PFSK-1 (cell line): ENCODE data around the gene PTPRN2.

Source experiments
- FOXP2 ChIP-seq: optimal IDR thresholded peaks from 2 replicates; pipeline ENCODE3; 2011; ENCODE audit warnings: borderline replicate concordance, control low read depth, inconsistent platforms; ENCODE audit not compliant: insufficient read depth; ENCODE audit errors: extremely low read length, extremely low read depth
- POLR2AphosphoS5 ChIP-seq: IDR thresholded peaks from 2 replicates; pipeline ENCODE4 v1.6.1; 2012; ENCODE audit warnings: low read depth, mild to moderate bottlenecking, control low read depth, low read length, moderate library complexity
- SIN3A ChIP-seq: IDR thresholded peaks from 2 replicates; pipeline ENCODE4 v1.6.1; 2012; ENCODE audit warnings: mild to moderate bottlenecking, low read length, moderate library complexity, borderline replicate concordance; ENCODE audit not compliant: insufficient read depth
- TAF1 ChIP-seq: IDR thresholded peaks from 2 replicates; pipeline ENCODE4 v1.6.1; 2012; ENCODE audit warnings: low read length, control low read depth, borderline replicate concordance; ENCODE audit not compliant: insufficient read depth
- TF ChIP-seq, protein P1 (sequence below), 2 experiments: IDR thresholded peaks; 2 replicates each; pipeline versions ENCODE4 v1.6.1 to v1.8.0; 2011 to 2012; ENCODE audit warnings: low read depth in 2 of 2, low read length in 2 of 2, control low read depth in 1 of 2, inconsistent platforms in 1 of 2, mild to moderate bottlenecking in 1 of 2, moderate library complexity in 1 of 2; ENCODE audit not compliant: insufficient read depth in 1 of 2

The PTPRN2 gene

DNA sequence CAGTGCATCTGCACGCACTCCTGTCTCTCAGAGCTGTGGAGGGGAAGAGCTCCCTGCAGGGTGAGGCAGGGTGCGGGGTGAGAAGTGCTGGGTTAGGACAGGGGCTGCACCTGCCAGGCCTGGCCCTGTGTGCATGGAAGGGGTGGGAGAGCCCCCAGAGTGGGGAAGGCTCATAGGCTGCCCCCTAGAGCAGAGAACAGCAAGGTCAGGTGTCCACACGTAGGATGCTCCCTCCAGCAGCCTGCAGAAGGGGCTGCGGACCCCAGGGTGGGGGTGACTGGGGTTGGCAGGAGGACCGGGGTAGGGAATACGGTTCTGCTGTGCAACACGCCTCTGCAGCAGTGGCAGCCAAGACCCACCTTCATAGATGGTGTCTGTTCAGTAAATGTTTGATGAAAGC is 208.6 kb downstream of the PTPRN2 start:
- TF ChIP-seq, protein P1, sequence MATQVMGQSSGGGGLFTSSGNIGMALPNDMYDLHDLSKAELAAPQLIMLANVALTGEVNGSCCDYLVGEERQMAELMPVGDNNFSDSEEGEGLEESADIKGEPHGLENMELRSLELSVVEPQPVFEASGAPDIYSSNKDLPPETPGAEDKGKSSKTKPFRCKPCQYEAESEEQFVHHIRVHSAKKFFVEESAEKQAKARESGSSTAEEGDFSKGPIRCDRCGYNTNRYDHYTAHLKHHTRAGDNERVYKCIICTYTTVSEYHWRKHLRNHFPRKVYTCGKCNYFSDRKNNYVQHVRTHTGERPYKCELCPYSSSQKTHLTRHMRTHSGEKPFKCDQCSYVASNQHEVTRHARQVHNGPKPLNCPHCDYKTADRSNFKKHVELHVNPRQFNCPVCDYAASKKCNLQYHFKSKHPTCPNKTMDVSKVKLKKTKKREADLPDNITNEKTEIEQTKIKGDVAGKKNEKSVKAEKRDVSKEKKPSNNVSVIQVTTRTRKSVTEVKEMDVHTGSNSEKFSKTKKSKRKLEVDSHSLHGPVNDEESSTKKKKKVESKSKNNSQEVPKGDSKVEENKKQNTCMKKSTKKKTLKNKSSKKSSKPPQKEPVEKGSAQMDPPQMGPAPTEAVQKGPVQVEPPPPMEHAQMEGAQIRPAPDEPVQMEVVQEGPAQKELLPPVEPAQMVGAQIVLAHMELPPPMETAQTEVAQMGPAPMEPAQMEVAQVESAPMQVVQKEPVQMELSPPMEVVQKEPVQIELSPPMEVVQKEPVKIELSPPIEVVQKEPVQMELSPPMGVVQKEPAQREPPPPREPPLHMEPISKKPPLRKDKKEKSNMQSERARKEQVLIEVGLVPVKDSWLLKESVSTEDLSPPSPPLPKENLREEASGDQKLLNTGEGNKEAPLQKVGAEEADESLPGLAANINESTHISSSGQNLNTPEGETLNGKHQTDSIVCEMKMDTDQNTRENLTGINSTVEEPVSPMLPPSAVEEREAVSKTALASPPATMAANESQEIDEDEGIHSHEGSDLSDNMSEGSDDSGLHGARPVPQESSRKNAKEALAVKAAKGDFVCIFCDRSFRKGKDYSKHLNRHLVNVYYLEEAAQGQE (IDR thresholded peaks at IDR 0.05; ENCODE audit: insufficient read depth in 1 of 2, low read depth in 2 of 2, low read length in 2 of 2), result no peak
- TF ChIP-seq FOXP2 (no peak), SIN3A (no peak), TAF1 (no peak), POLR2AphosphoS5 (no peak)

DNA sequence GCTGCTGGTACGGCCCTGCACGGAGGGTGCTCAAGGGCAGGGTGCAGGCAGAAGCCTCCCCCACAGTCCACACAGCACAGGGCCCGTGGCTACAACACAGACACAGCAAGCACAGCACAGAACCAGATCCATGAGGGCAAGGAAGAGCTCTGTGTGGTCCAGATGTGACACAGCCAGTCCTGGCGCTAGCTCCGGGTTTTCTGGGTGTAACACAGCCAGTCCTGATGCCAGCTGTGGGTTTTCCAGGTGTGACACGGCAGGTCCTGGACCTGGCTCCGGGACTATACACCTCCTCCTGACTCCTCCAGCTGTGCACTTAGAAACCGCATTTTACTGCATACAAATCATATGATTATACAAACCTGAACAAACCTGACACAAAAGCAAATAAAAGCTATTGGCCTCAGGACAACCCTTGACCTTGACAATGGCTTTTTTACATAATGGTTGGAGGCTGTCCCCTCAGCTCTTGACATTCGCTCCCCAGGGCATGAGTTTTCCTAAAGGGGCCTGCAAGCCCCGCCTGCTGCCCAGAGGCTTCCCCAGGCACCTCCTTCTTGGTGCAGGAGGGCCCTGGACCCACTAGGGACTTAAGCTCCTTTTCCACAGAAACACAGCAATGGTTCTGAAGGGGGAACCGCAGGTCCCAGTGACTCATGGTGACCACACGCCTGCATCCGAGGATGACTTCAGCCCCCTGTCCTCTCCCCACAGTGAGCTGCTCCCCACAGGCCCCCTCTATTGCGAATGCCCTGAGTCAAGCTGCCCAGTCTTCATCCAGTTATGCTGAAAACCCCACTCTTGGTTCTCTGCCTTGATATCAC is 209.6 kb downstream of the PTPRN2 start:
- TF ChIP-seq FOXP2, result no peak
- TF ChIP-seq SIN3A, result no peak
- TF ChIP-seq TAF1, result no peak
- TF ChIP-seq, protein P1 (IDR thresholded peaks at IDR 0.05; ENCODE audit: insufficient read depth in 1 of 2, low read depth in 2 of 2, low read length in 2 of 2), result no peak
- TF ChIP-seq POLR2AphosphoS5, result no peak

DNA sequence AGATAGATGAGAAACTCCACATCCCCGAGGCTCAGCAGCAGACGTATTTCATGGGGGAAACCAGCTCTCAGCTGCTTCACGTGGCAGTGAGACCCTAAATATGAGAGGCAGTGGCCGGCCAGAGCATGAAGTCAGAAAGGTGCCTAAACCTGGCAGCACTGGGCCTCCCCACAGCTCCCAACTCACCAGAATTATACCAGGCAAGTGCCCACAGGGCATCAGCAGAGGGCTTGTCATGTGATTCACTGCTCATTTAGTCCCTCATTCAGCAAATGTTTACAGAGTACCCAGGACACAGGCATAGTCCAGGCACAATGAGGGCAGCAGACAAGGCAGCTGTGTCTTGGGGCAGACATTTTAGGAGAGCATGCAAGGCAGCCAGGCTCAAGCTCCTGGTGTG is 212.6 kb downstream of the PTPRN2 start:
- TF ChIP-seq POLR2AphosphoS5 (no peak), TAF1 (no peak), FOXP2 (no peak), SIN3A (no peak)
- TF ChIP-seq, protein P1 (IDR thresholded peaks at IDR 0.05; ENCODE audit: insufficient read depth in 1 of 2, low read depth in 2 of 2, low read length in 2 of 2), result no peak

DNA sequence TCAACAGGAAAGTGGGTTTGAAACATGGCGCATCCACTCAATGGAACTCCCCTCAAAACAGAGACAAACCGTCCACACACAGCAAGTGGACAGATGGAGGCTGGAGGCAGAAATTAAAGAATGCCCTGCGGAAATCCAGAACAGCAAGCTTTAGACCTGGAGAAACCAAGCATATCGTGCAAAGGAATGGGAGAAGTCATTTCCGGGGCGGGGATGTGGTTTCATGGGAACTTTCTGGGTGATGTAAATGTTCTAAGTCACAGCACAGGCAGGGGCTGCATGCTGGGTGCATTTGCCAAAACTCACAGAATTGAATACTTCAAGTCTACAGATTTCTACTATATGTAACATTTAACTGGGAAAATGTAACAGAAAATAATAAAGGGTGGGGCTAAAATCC is 213.0 kb downstream of the PTPRN2 start:
- TF ChIP-seq, protein P1 (IDR thresholded peaks at IDR 0.05; ENCODE audit: insufficient read depth in 1 of 2, low read depth in 2 of 2, low read length in 2 of 2), result no peak
- no peak for TF ChIP-seq POLR2AphosphoS5
- no peak for TF ChIP-seq TAF1
- no peak for TF ChIP-seq SIN3A
- no peak for TF ChIP-seq FOXP2
